Measurements from ENCODE around the gene OTOF.
A peak's percentile ranks its signal among the peaks of the same experiment; 100 is the strongest.

The OTOF gene

GRCh38 chr2:26449278-26450030, 28.5 kb downstream of the OTOF start:
- DNase-seq: no peak

- DNase-seq: no peak
These were observed 29.3 kb downstream of the OTOF start for GRCh38 chr2:26448651-26449050.

GRCh38 chr2:26444236-26444635, 33.7 kb downstream of the OTOF start:
- no peak for DNase-seq

- no peak for DNase-seq
These were observed 35.2 kb downstream of the OTOF start for GRCh38 chr2:26442707-26443106.

- DNase-seq: no peak
These were observed 35.6 kb downstream of the OTOF start for GRCh38 chr2:26442301-26442700.

GRCh38 chr2:26438926-26439325, 39.0 kb downstream of the OTOF start:
- DNase-seq: no peak

- no peak for DNase-seq
These were observed 39.4 kb downstream of the OTOF start for GRCh38 chr2:26438526-26438925.

GRCh38 chr2:26435106-26435505, 42.8 kb downstream of the OTOF start:
- DNase-seq: no peak

- DNase-seq: no peak
These were observed 45.1 kb downstream of the OTOF start for GRCh38 chr2:26432859-26433258.

- no peak for DNase-seq
These were observed 45.6 kb downstream of the OTOF start for GRCh38 chr2:26432363-26432762.

- DNase-seq: no peak
These were observed 47.1 kb downstream of the OTOF start for GRCh38 chr2:26430826-26431225.

GRCh38 chr2:26429779-26430578, 47.9 kb downstream of the OTOF start:
- no peak for DNase-seq

- DNase-seq: no peak
These were observed 49.1 kb downstream of the OTOF start for GRCh38 chr2:26428846-26429245.

- no peak for DNase-seq
These were observed 53.7 kb downstream of the OTOF start for GRCh38 chr2:26424221-26424620.

GRCh38 chr2:26423750-26424149, 54.2 kb downstream of the OTOF start:
- no peak for DNase-seq

- no peak for DNase-seq
These were observed 54.8 kb downstream of the OTOF start for GRCh38 chr2:26422947-26423629.

- no peak for DNase-seq
These were observed 56.0 kb downstream of the OTOF start for GRCh38 chr2:26421961-26422360.

GRCh38 chr2:26414311-26414710, 63.6 kb downstream of the OTOF start:
- DNase-seq: peak in 1 of 2 experiments; percentile 1

- no peak for DNase-seq
These were observed 65.7 kb downstream of the OTOF start for GRCh38 chr2:26412091-26412673.

GRCh38 chr2:26411419-26411818, 66.5 kb downstream of the OTOF start:
- DNase-seq: no peak

- DNase-seq: no peak
These were observed 67.1 kb downstream of the OTOF start for GRCh38 chr2:26410764-26411243.

GRCh38 chr2:26409785-26410184, 68.1 kb downstream of the OTOF start:
- DNase-seq: no peak

- no peak for DNase-seq
These were observed 70.4 kb downstream of the OTOF start for GRCh38 chr2:26407526-26407925.
